Gastrocnemius medialis (tissue), 4 donors: ENCODE results near the gene LCN12. TPM values are rescaled to one million over a fixed set of nuclear protein-coding genes. Genes with fewer than 3 reads are reported as not detected.

Experiments
- ATAC-seq, 2 donors: fragments of 150-250 bp; one replicate each; pipeline ENCODE4 v1.9.1; 2016
- DNase-seq, 2 donors: peaks; one replicate each; pipeline ENCODE4 v3.0.0-alpha.2; 2019
- H3K27ac ChIP-seq, 4 donors: fragments of 200-600 bp; sonication (generic); 1 replicate in 1 of 4; 2 replicates in 3 of 4; pipeline ENCODE4 v1.5.1; 2016 to 2018; ENCODE audit warnings: mild to moderate bottlenecking in 2 of 4, moderate library complexity in 1 of 4
- H3K27me3 ChIP-seq, 3 donors: fragments of 200-600 bp; sonication (generic) in 2 of 3; 1 replicate in 1 of 3; 2 replicates in 2 of 3; pipeline versions ENCODE4 v1.5.1 to v1.6.0; 2016 to 2019; ENCODE audit warnings: mild to moderate bottlenecking in 1 of 3, moderate library complexity in 1 of 3
- H3K36me3 ChIP-seq, 2 donors: fragments of 200-600 bp; sonication (generic) in 1 of 2; one replicate each; pipeline ENCODE4 v1.5.1; 2017 to 2018
- H3K4me1 ChIP-seq, 2 donors: fragments of 200-600 bp; sonication (generic) in 1 of 2; one replicate each; pipeline ENCODE4 v1.5.1; 2016 to 2017; ENCODE audit warnings: mild to moderate bottlenecking in 2 of 2
- H3K4me3 ChIP-seq, 4 donors: fragments of 200-600 bp; sonication (generic) in 3 of 4; 1 replicate in 1 of 4; 2 replicates in 3 of 4; pipeline ENCODE4 v1.5.1; 2016 to 2019; ENCODE audit warnings: mild to moderate bottlenecking in 2 of 4
- H3K9me3 ChIP-seq, 3 donors: fragments of 200-600 bp; sonication (generic) in 2 of 3; 1 replicate in 1 of 3; 2 replicates in 2 of 3; pipeline ENCODE4 v1.5.1; 2016 to 2019
- CTCF ChIP-seq, 5 experiments: fragments of 450-650 bp in 3 of 5; fragments of 200-600 bp in 2 of 5; sonication (generic) in 2 of 5; IDR thresholded peaks in 4 of 5; conservative IDR thresholded peaks in 1 of 5; 1 replicate in 4 of 5; 2 replicates in 1 of 5; pipeline ENCODE4 v1.5.1; 2016 to 2019; ENCODE audit warnings: antibody characterized with exemption in 5 of 5, mild to moderate bottlenecking in 3 of 5, moderate library complexity in 3 of 5
- POLR2A ChIP-seq, 2 donors: fragments of 450-650 bp; IDR thresholded peaks; one replicate each; pipeline ENCODE4 v1.6.1; 2017; ENCODE audit warnings: antibody characterized with exemption in 2 of 2, mild to moderate bottlenecking in 2 of 2, moderate library complexity in 2 of 2
- in situ Hi-C, 4 donors: fragments of 200-750 bp; cut with MboI; loops; one replicate each; pipeline versions ENCODE4 v1.15.0 to v1.8.0; 2017; ENCODE audit warnings: low sequenced_read_pairs in 4 of 4
- intact Hi-C: fragments of 100-400 bp; cut with DNase I; formaldehyde crosslinking; loops from one replicate; pipeline ENCODE4 v1.15.1; 2023; ENCODE audit warnings: low total_unique reads
- total RNA-seq, 4 donors: library from RNA; depleted of rRNA; stranded (reverse); fragments of >200 nt; gene quantifications; one replicate each; pipeline versions ENCODE4 v1.1.0 to v1.2.3, GENCODE V29; 2016

LCN12 gene
- total RNA-seq, 4 donors from 2014 or later = not detected

GRCh38 chr9:136997830-136998234, 45.8 kb downstream of the LCN12 start:
- ATAC-seq (no peak), DNase-seq (no peak)
- H3K4me3 ChIP-seq = no peak overlapping the region
- peaks cover 4 to 7% of the 10 kb centered on the region in 2 donors for H3K4me1 ChIP-seq
- H3K36me3 ChIP-seq = peaks cover 0 to 7% of the 10 kb centered on the region in 2 donors
- no peaks in the 10 kb centered on the region for H3K9me3 ChIP-seq
- intact Hi-C loops (no loop called here), in situ Hi-C loops (no loop called here)
- H3K27ac ChIP-seq = no peak overlapping the region
- TF ChIP-seq CTCF (IDR thresholded peaks at IDR 0.05 in 4 of 5, conservative IDR thresholded peaks at IDR 0.05 in 1 of 5) (no peak), POLR2A (IDR thresholded peaks at IDR 0.05) (no peak)
- H3K27me3 ChIP-seq = peaks cover 14 to 19% (median 18%) of the 10 kb centered on the region in 3 donors

- H3K36me3 ChIP-seq = no peaks in the 10 kb centered on the region
- no peak for TF ChIP-seq POLR2A (IDR thresholded peaks at IDR 0.05)
- no peak for TF ChIP-seq CTCF (IDR thresholded peaks at IDR 0.05 in 4 of 5, conservative IDR thresholded peaks at IDR 0.05 in 1 of 5)
- no peak overlapping the region for H3K27ac ChIP-seq
- H3K4me3 ChIP-seq = no peak overlapping the region
- no peaks in the 10 kb centered on the region for H3K9me3 ChIP-seq
- intact Hi-C loops = no loop called here
- ATAC-seq = no peak
- in situ Hi-C loops = no loop called here
- H3K4me1 ChIP-seq = no peaks in the 10 kb centered on the region
- no peak for DNase-seq
- peaks cover 9 to 17% (median 15%) of the 10 kb centered on the region in 3 donors for H3K27me3 ChIP-seq
These were observed 48.3 kb downstream of the LCN12 start for GRCh38 chr9:137000177-137000930.

- intact Hi-C loops = no loop called here
These were observed 50.0 kb downstream of the LCN12 start for GRCh38 chr9:137001857-137002645.

GRCh38 chr9:137002646-137003041, 50.6 kb downstream of the LCN12 start:
- intact Hi-C loops = no loop called here
- no peaks in the 10 kb centered on the region for H3K9me3 ChIP-seq
- H3K4me3 ChIP-seq = no peak overlapping the region
- H3K4me1 ChIP-seq = no peaks in the 10 kb centered on the region
- DNase-seq = no peak
- in situ Hi-C loops = no loop called here
- no peaks in the 10 kb centered on the region for H3K36me3 ChIP-seq
- TF ChIP-seq POLR2A (IDR thresholded peaks at IDR 0.05) = no peak
- TF ChIP-seq CTCF (IDR thresholded peaks at IDR 0.05 in 4 of 5, conservative IDR thresholded peaks at IDR 0.05 in 1 of 5) = no peak
- no peak for ATAC-seq
- no peaks in the 10 kb centered on the region for H3K27me3 ChIP-seq
- H3K27ac ChIP-seq = no peak overlapping the region

More at GRCh38 chr9:137001857-137002645, 50.0 kb downstream of the LCN12 start:
- no peaks in the 10 kb centered on the region for H3K36me3 ChIP-seq
- H3K27me3 ChIP-seq = peaks cover 0 to under 1% (median 0%) of the 10 kb centered on the region in 3 donors
- no peak for ATAC-seq
- H3K4me3 ChIP-seq = no peak overlapping the region
- DNase-seq = no peak
- in situ Hi-C loops = no loop called here
- TF ChIP-seq POLR2A (IDR thresholded peaks at IDR 0.05) (no peak), CTCF (IDR thresholded peaks at IDR 0.05 in 4 of 5, conservative IDR thresholded peaks at IDR 0.05 in 1 of 5) (no peak)
- H3K4me1 ChIP-seq = no peaks in the 10 kb centered on the region
- H3K27ac ChIP-seq = no peak overlapping the region
- no peaks in the 10 kb centered on the region for H3K9me3 ChIP-seq
